ENCODE data around the gene EXD2. TPM values are rescaled to one million over a fixed set of nuclear protein-coding genes. Genes with fewer than 3 reads are reported as not detected.
"Not testable (repeated sequence)": the region's sequence is repeated elsewhere in the genome, so short reads cannot be mapped to it uniquely, and the experiment has no call there.

Gene EXD2
- polyA plus RNA-seq (ENCODE audit: insufficient read length), result 16.2 TPM

DNA sequence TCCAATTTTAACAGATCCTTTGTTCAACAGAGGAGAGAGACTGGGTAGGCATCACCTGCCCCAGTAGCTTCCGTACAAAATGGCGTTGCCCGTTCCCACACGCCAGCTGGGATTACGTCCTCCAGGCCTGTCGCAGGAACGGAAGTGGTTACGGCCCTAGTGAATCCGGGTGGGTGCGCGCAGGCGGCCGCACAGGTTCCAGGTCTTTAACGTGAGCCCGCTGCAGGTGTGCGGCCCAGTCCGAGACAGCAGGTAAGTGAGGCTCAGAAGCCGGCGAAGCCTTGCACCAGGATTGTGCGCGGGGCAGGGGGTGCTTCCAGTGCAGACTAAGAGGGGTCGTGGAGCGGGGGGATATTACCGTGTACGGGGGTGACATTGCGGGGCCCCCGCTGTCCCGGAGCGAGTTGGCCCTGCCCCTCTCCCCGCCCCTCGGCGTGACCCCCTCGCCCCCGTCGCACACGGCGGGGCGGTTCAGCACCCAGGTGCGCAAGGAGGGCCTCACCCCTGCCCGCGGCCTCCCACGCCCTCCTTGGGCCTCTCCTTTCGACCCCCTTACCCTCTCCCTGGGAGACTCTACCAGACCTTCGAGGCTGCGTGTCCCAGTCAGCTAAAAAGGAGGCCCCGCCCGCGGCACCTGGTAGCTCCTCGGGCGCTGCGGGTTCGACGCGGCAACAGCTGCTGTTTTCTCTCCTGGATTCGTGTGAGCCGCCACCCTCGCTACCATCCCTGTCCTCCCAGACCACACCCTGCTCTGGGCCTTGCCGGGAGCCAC is at the start of gene EXD2:
TSS of gene EXD2 (plus strand) at position 159 of the 772 bp plus-strand sequence. CDS start 17,973 bp downstream, outside the sequence.
- DNase-seq, result peak; percentile 85

- no peak for DNase-seq
These were observed 49.7 kb upstream of the EXD2 start for GRCh38 chr14:69141550-69141949.

GRCh38 chr14:69142101-69142500 is 49.2 kb upstream of the EXD2 start:
- no peak for DNase-seq

- no peak for DNase-seq
These were observed 41.6 kb upstream of the EXD2 start for GRCh38 chr14:69149461-69150244.

- peak; percentile 77 for DNase-seq
These were observed 39.7 kb upstream of the EXD2 start for GRCh38 chr14:69151458-69152180.

DNA sequence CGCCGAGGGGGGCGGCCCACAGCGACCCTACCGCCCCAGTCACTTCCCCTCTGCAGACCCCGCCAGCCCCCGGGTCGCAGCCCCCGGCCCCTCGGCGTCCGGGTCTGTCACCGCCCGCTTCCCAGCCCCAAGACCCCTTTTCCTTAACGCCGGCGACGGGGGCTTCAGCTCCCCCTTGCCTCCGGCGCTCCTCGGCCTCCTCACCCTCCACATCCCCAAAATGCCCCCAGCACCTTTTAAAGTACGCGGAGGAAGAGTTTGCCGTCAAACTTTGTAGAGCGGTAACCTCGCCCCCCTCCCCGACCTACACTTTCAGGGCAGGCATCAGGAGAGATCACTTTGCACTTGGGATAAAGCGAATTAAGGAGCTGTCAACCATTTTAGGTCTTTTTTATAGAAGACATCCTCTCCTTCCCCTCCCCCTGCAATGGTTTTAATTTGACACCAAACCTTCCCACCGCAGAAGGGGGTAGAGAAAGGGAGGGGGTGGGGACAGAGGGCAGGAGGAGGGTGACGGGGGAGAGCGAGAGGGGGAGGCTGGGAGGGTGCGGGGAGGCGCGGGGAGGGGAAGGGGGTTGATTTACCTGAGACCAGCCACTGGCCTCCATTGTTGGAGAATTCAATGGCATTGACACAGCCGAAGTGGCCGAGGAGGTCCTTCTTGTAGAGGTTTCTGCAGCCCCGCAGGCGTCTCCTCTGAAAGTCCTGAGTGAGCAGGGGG is 39.0 kb upstream of the EXD2 start:
- peak; percentile 43 for DNase-seq

- no peak for DNase-seq
These were observed 38.5 kb upstream of the EXD2 start, which contains the start of gene DCAF5 for GRCh38 chr14:69152902-69153151. DCAF5 (minus strand) TSS chr14:69153119; CDS start chr14:69152978, 141 bp downstream.

- DNase-seq, result peak; percentile 95
These were observed 38.0 kb upstream of the EXD2 start for GRCh38 chr14:69153152-69153872.

- DNase-seq, result peak; percentile 44
These were observed 37.4 kb upstream of the EXD2 start for GRCh38 chr14:69153873-69154270.

- DNase-seq, result no peak
These were observed 36.5 kb upstream of the EXD2 start for GRCh38 chr14:69154779-69155178.

- no peak for DNase-seq
These were observed 35.1 kb upstream of the EXD2 start for GRCh38 chr14:69156224-69156623.

DNA sequence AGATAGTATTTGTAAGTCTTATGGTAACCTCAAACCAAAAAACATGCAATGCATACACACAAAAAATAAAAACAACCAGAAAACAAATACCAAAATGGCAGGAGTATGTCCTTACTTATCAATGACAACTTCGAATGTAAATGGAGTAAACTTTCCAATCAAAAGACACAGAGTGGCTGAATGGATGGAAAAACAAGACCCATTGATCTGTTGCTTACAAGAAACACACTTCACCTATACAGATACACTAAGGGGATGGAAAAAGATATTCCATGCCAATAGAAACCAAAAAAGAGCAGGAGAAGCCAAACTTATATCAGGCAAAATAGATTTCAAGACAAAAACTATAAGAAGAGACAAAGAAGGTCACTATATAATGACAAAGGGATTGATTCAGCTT is 29.7 kb upstream of the EXD2 start:
- DNase-seq, result no peak

- not testable (repeated sequence) for DNase-seq
These were observed 25.5 kb upstream of the EXD2 start for GRCh38 chr14:69165787-69166186.

- DNase-seq, result no peak
These were observed 20.5 kb upstream of the EXD2 start for GRCh38 chr14:69170839-69171238.

DNA sequence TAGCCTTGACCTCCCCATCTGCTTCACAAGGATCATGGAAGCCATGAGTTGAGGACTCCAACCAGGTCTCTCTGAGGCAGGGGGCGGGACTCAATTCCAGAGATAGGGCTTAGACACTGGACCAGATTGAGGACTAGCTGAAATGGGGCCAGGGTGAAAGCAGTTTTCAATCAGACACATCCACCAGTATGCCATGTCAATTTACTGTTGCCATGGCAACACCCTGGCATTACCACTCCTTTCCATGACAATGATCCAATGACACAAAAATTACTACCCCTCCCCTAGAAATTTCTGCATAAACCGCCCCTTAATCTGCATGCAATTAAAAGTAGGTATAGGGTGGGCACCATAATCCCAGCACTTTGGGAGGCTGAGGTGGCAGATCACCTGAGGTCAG is 19.7 kb upstream of the EXD2 start:
- DNase-seq, result no peak

GRCh38 chr14:69175130-69175529 is 16.2 kb upstream of the EXD2 start:
- no peak for DNase-seq

GRCh38 chr14:69181491-69181890 is 9.8 kb upstream of the EXD2 start:
- DNase-seq, result no peak

DNA sequence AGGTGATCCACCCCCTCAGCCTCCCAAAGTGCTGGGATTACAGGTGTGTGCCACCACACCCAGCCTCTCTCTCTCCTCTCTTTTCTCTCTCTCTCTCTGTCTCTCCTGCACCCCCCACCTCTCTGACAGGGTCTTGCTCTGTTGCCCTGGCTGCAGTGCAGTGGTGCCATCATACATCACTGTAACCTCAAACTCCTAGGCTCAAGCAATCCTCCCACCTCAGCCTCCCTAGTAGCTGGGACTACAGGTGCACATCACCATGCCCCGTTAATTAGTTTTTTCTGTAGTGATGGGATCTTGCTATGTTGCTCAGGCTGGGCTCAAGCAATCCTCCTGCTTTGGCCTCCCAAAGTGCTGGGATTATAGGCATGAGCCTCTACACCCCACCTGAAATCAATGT is 8.7 kb upstream of the EXD2 start:
- DNase-seq, result not testable (repeated sequence)

- no peak for DNase-seq
These were observed 7.6 kb upstream of the EXD2 start for GRCh38 chr14:69183735-69184134.

GRCh38 chr14:69190191-69190590 is 1.1 kb upstream of the EXD2 start:
- DNase-seq, result no peak

DNA sequence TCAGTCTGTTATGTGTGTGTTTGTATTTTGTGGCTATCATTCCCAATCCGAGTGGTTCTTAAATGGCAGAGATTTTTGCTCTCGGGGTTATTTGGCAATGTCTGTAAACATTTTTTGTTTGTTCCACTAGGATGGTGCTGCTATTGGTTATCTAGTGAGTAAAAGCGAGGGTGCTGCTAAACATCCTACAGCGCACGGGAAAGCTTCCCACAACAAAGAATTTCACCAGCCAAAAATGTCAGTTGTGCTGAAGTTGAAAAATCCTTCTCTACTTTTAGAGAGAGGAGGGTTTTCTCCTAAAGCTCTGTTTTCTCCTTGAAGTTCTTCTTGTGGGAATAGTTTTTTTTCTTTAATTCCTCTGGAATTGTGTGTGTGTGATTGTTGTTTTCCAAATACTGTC is 2.4 kb downstream of the EXD2 start:
- DNase-seq, result no peak

DNA sequence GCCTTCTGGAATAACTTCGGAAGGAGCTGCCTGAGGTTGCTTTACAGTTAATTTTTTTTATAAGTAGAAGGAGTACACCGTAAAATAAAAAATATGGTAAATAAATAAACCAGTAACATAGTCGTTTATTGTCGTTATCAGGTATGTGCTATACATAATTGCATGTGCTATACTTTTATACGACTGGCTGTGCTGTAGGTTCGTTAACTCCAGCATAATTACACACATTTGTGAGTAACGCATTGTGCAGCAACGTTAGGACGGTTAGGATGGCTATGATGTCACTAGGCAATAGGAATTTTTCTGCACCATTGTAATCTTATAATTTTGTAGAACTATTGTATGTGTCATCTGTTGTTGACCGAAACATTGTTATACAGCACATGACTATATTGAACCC is 8.5 kb downstream of the EXD2 start:
- no peak for DNase-seq

Data from hindlimb muscle (tissue), 1 donor.